Smooth muscle cell (in vitro differentiated cells): ENCODE data around the gene C4orf36. TPM values are rescaled to one million over a fixed set of nuclear protein-coding genes. Genes with fewer than 3 reads are reported as not detected.

Experiments
- DNase-seq: peaks from one replicate; lab custom pipeline; 2025; ENCODE audit not compliant: unreplicated experiment; lab: John Stamatoyannopoulos, UW
- H2AFZ ChIP-seq: fragments of 200-600 bp; sonication (generic); 2 replicates; pipeline ENCODE4 v1.6.0; 2016; ENCODE audit warnings: antibody characterized with exemption, low read depth, mild to moderate bottlenecking
- H3F3A ChIP-seq: fragments of 200-600 bp; sonication (generic); 2 replicates; pipeline ENCODE4 v1.6.0; 2017; ENCODE audit warnings: antibody characterized with exemption, low read depth
- H3K27ac ChIP-seq: fragments of 200-600 bp; sonication (generic); 2 replicates; pipeline ENCODE4 v1.5.1; 2016; ENCODE audit warnings: low read depth, mild to moderate bottlenecking
- H3K27me3 ChIP-seq: fragments of 200-600 bp; sonication (generic); 2 replicates; pipeline ENCODE4 v1.6.1; 2016; ENCODE audit warnings: low read depth, mild to moderate bottlenecking
- H3K36me3 ChIP-seq: fragments of 200-600 bp; sonication (generic); 2 replicates; pipeline ENCODE4 v1.5.1; 2016; ENCODE audit warnings: low read depth
- H3K4me1 ChIP-seq: fragments of 200-600 bp; sonication (generic); 2 replicates; pipeline ENCODE4 v1.5.1; 2016; ENCODE audit warnings: low read depth
- H3K4me2 ChIP-seq: fragments of 200-600 bp; sonication (generic); 2 replicates; pipeline ENCODE4 v1.6.0; 2016; ENCODE audit warnings: mild to moderate bottlenecking
- H3K4me3 ChIP-seq: fragments of 200-600 bp; sonication (generic); 2 replicates; pipeline ENCODE4 v1.5.1; 2016; ENCODE audit warnings: mild to moderate bottlenecking
- H3K79me2 ChIP-seq: fragments of 200-600 bp; sonication (generic); 2 replicates; pipeline ENCODE4 v1.6.0; 2016; ENCODE audit warnings: low read depth, mild to moderate bottlenecking
- H3K9ac ChIP-seq: fragments of 200-600 bp; sonication (generic); 2 replicates; pipeline ENCODE4 v1.6.0; 2016; ENCODE audit warnings: low read depth
- H3K9me3 ChIP-seq: fragments of 200-600 bp; sonication (generic); replicated peaks from 2 replicates; pipeline ENCODE4 v1.5.1; 2016; ENCODE audit warnings: low read depth
- H4K20me1 ChIP-seq: fragments of 200-600 bp; sonication (generic); 2 replicates; pipeline ENCODE4 v1.6.0; 2016; ENCODE audit warnings: low read depth
- CTCF ChIP-seq: fragments of 200-600 bp; sonication (generic); IDR thresholded peaks from 2 replicates; pipeline ENCODE4 v1.5.1; 2017; ENCODE audit warnings: borderline replicate concordance, mild to moderate bottlenecking, antibody characterized with exemption; ENCODE audit not compliant: insufficient read depth, poor library complexity, severe bottlenecking
- WGBS: methylation state at CpG from one replicate; pipeline ENCODE4 v1.1.7; 2016; ENCODE audit warnings: low lambda C conversion rate; 5-methylcytosine and 5-hydroxymethylcytosine counted together
- polyA plus RNA-seq: library from polyadenylated mRNA; unstranded; fragments of >200 nt; fragmentation: Nextera tagmentation; extraction: Ambion mirVana; gene quantifications from 2 replicates; pipeline ENCODE4 v1.2.1, GENCODE V29; 2016
- total RNA-seq: library from RNA; depleted of rRNA; stranded (reverse); fragments of >200 nt; gene quantifications from 2 replicates; pipeline ENCODE4 v1.2.3, GENCODE V29; 2014

The C4orf36 gene
- total and polyA plus RNA-seq, 2 experiments from 2014 or later: 5.1 TPM; not detected in 1

GRCh38 chr4:86855572-86855971, 36.6 kb downstream of the C4orf36 start:
- DNase-seq: no peak
- no peaks in the 10 kb centered on the region for H3F3A ChIP-seq
- no peaks in the 10 kb centered on the region for H3K9me3 ChIP-seq
- H3K36me3 ChIP-seq: no peaks in the 10 kb centered on the region
- no peak overlapping the region for H3K4me3 ChIP-seq
- peak overlapping the region; percentile 75 for H3K27ac ChIP-seq
- H4K20me1 ChIP-seq: no peaks in the 10 kb centered on the region
- H3K4me1 ChIP-seq: peaks cover 6% of the 10 kb centered on the region
- TF ChIP-seq CTCF: no peak
- H3K79me2 ChIP-seq: no peaks in the 10 kb centered on the region
- H3K9ac ChIP-seq: no peak overlapping the region
- H2AFZ ChIP-seq: no peak overlapping the region
- H3K27me3 ChIP-seq: no peaks in the 10 kb centered on the region
- peak overlapping the region; percentile 74 for H3K4me2 ChIP-seq
- 35% methylated on average over 2 of the region's 2 CpGs for WGBS

- no peaks in the 10 kb centered on the region for H3K36me3 ChIP-seq
- no peak for TF ChIP-seq CTCF
- no peaks in the 10 kb centered on the region for H4K20me1 ChIP-seq
- no peak overlapping the region for H3K27ac ChIP-seq
- H3K9me3 ChIP-seq: no peaks in the 10 kb centered on the region
- H3K4me2 ChIP-seq: no peak overlapping the region
- no peaks in the 10 kb centered on the region for H3F3A ChIP-seq
- H3K27me3 ChIP-seq: no peaks in the 10 kb centered on the region
- H2AFZ ChIP-seq: no peak overlapping the region
- no peak overlapping the region for H3K4me3 ChIP-seq
- WGBS: 83% methylated on average over 5 of the region's 5 CpGs
- H3K4me1 ChIP-seq: peaks cover 10% of the 10 kb centered on the region
- no peak for DNase-seq
- no peaks in the 10 kb centered on the region for H3K79me2 ChIP-seq
- H3K9ac ChIP-seq: no peak overlapping the region
Measured at GRCh38 chr4:86853209-86853608, 39.0 kb downstream of the C4orf36 start.

GRCh38 chr4:86848732-86849619, 43.2 kb downstream of the C4orf36 start, which contains the start of gene SLC10A6:
Gene SLC10A6 (minus strand): TSS chr4:86849384. CDS start chr4:86849115, 269 bp downstream.
- no peak within 1 kb of the TSS for H3K4me3 ChIP-seq
- H2AFZ ChIP-seq: peak within 1 kb of the TSS; percentile 16
- TF ChIP-seq CTCF: no peak
- no peak within 1 kb of the TSS for H3K9ac ChIP-seq
- no peaks in the 10 kb centered on the region for H4K20me1 ChIP-seq
- no peak for DNase-seq
- no peak within 1 kb of the TSS for H3K4me2 ChIP-seq
- no peaks in the 10 kb centered on the region for H3K36me3 ChIP-seq
- peaks cover 14% of the 10 kb centered on the region for H3K4me1 ChIP-seq
- no peaks in the 10 kb centered on the region for H3K9me3 ChIP-seq
- H3K27ac ChIP-seq: peak within 1 kb of the TSS; percentile 28
- no peaks in the 10 kb centered on the region for H3K27me3 ChIP-seq
- no peaks in the 10 kb centered on the region for H3K79me2 ChIP-seq
- no peaks in the 10 kb centered on the region for H3F3A ChIP-seq
- 83% methylated on average over 11 of the region's 11 CpGs for WGBS
